ENCODE results near the gene RPS16. TPM values are rescaled to one million over a fixed set of nuclear protein-coding genes. Genes with fewer than 3 reads are reported as not detected.

RPS16 gene
- total and polyA plus RNA-seq, 9 of the 15 experiments (the other 6 are each of a cell fraction or from before 2014, with no cell fraction given), result 82.6 to 3,671 (median 2,204) TPM

DNA sequence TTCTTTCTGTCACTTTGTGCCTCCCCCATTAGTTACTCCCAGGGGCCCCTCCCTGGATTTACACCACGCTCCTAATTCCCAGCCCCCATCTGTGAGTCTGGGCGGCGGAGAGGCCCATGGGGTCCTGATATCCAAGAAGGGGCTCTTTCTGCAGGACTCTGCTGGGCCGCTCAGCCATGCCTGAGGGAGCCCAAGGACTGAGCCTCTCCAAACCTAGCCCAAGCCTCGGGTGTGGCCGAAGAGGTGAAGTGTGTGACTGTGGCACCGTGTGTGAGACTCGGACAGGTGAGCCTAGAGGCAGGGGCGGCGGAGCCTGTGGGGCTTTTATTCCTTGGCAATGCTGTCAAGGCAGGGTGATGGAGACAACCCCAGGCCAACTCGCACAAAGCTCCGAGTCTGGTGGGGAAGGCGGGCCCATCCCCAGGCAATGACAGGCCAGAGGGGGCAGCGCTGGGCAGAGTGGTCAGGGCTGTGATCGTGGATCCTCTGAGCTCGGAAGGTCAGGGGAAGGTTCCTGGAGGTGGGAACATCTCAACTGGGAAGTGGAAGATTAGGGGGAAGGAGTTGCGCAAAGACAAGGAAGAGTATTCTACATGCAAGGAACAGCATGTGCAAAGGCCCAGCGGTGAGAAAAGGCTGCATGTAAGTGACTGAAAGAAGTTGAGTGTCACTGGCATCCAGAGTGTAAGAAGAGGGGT, 21.7 kb downstream of the RPS16 start (continued):
- TF ChIP-seq, protein P1, sequence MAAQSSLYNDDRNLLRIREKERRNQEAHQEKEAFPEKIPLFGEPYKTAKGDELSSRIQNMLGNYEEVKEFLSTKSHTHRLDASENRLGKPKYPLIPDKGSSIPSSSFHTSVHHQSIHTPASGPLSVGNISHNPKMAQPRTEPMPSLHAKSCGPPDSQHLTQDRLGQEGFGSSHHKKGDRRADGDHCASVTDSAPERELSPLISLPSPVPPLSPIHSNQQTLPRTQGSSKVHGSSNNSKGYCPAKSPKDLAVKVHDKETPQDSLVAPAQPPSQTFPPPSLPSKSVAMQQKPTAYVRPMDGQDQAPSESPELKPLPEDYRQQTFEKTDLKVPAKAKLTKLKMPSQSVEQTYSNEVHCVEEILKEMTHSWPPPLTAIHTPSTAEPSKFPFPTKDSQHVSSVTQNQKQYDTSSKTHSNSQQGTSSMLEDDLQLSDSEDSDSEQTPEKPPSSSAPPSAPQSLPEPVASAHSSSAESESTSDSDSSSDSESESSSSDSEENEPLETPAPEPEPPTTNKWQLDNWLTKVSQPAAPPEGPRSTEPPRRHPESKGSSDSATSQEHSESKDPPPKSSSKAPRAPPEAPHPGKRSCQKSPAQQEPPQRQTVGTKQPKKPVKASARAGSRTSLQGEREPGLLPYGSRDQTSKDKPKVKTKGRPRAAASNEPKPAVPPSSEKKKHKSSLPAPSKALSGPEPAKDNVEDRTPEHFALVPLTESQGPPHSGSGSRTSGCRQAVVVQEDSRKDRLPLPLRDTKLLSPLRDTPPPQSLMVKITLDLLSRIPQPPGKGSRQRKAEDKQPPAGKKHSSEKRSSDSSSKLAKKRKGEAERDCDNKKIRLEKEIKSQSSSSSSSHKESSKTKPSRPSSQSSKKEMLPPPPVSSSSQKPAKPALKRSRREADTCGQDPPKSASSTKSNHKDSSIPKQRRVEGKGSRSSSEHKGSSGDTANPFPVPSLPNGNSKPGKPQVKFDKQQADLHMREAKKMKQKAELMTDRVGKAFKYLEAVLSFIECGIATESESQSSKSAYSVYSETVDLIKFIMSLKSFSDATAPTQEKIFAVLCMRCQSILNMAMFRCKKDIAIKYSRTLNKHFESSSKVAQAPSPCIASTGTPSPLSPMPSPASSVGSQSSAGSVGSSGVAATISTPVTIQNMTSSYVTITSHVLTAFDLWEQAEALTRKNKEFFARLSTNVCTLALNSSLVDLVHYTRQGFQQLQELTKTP (IDR thresholded peaks at IDR 0.05; ENCODE audit: low read depth in 1 of 2, partially characterized antibody in 2 of 2), result no peak
- TF ChIP-seq ZNF224 (CRISPR knock-in tag; IDR thresholded peaks at IDR 0.05), result no peak
- no peak for TF ChIP-seq TRIM28 (IDR thresholded peaks at IDR 0.05)
- TF ChIP-seq, protein P2, sequence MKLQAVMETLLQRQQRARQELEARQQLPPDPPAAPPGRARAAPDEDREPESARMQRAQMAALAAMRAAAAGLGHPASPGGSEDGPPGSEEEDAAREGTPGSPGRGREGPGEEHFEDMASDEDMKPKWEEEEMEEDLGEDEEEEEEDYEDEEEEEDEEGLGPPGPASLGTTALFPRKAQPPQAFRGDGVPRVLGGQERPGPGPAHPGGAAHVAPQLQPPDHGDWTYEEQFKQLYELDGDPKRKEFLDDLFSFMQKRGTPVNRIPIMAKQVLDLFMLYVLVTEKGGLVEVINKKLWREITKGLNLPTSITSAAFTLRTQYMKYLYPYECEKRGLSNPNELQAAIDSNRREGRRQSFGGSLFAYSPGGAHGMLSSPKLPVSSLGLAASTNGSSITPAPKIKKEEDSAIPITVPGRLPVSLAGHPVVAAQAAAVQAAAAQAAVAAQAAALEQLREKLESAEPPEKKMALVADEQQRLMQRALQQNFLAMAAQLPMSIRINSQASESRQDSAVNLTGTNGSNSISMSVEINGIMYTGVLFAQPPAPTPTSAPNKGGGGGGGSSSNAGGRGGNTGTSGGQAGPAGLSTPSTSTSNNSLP (IDR thresholded peaks at IDR 0.05; ENCODE audit: borderline replicate concordance, low read depth, low read length), result no peak
- no peak for TF ChIP-seq PTBP1 (IDR thresholded peaks at IDR 0.05; ENCODE audit: low read depth, low read length)
- TF ChIP-seq, protein P3, sequence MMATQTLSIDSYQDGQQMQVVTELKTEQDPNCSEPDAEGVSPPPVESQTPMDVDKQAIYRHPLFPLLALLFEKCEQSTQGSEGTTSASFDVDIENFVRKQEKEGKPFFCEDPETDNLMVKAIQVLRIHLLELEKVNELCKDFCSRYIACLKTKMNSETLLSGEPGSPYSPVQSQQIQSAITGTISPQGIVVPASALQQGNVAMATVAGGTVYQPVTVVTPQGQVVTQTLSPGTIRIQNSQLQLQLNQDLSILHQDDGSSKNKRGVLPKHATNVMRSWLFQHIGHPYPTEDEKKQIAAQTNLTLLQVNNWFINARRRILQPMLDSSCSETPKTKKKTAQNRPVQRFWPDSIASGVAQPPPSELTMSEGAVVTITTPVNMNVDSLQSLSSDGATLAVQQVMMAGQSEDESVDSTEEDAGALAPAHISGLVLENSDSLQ (IDR thresholded peaks at IDR 0.05), result peak; percentile 12; the same call in 1 of the 2 replicates
- no peak for TF ChIP-seq SRSF3 (IDR thresholded peaks at IDR 0.05; ENCODE audit: insufficient read depth, low read length)
- no peak for TF ChIP-seq ZNF354B (CRISPR knock-in tag; IDR thresholded peaks at IDR 0.05)
- TF ChIP-seq, protein P4, sequence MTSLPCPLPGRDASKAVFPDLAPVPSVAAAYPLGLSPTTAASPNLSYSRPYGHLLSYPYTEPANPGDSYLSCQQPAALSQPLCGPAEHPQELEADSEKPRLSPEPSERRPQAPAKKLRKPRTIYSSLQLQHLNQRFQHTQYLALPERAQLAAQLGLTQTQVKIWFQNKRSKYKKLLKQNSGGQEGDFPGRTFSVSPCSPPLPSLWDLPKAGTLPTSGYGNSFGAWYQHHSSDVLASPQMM (CRISPR knock-in tag; IDR thresholded peaks at IDR 0.05), result no peak
- TF ChIP-seq ZFP30 (CRISPR knock-in tag; IDR thresholded peaks at IDR 0.05; ENCODE audit: borderline replicate concordance), result no peak
- TF ChIP-seq E2F3 (CRISPR knock-in tag; IDR thresholded peaks at IDR 0.05), result no peak
- TF ChIP-seq ZFX (CRISPR knock-in tag; IDR thresholded peaks at IDR 0.05), result no peak
- no peak for TF ChIP-seq NR2C2 (CRISPR knock-in tag; IDR thresholded peaks at IDR 0.05)
- no peak for TF ChIP-seq NR2C2 (tag; IDR thresholded peaks at IDR 0.05)
- TF ChIP-seq, protein P5, sequence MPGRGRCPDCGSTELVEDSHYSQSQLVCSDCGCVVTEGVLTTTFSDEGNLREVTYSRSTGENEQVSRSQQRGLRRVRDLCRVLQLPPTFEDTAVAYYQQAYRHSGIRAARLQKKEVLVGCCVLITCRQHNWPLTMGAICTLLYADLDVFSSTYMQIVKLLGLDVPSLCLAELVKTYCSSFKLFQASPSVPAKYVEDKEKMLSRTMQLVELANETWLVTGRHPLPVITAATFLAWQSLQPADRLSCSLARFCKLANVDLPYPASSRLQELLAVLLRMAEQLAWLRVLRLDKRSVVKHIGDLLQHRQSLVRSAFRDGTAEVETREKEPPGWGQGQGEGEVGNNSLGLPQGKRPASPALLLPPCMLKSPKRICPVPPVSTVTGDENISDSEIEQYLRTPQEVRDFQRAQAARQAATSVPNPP (IDR thresholded peaks at IDR 0.05; ENCODE audit: borderline replicate concordance, insufficient read depth, insufficient read length), result no peak

All from K562 (cell line).